H1 (cell line): Measurements from ENCODE around the gene TNNT3. TPM values are rescaled to one million over a fixed set of nuclear protein-coding genes. Genes with fewer than 3 reads are reported as not detected.

Source experiments
- ASH2L ChIP-seq: fragments of 200-600, 300-600 bp; sonication (generic); IDR thresholded peaks from one replicate; pipeline ENCODE4 v1.7.1; 2017; ENCODE audit warnings: low read length
- CHD1 ChIP-seq: IDR thresholded peaks from 2 replicates; pipeline ENCODE4 v1.6.1; 2012; ENCODE audit warnings: low read depth, low read length, improper control_type of control experiment
- CREB1 ChIP-seq: IDR thresholded peaks from 2 replicates; pipeline ENCODE4 v1.6.1; 2012; ENCODE audit warnings: inconsistent platforms
- MAFK ChIP-seq: IDR thresholded peaks from 2 replicates; pipeline ENCODE4 v1.6.1; 2012; ENCODE audit warnings: low read depth, mild to moderate bottlenecking, improper control_type of control experiment, low read length
- RAD21 ChIP-seq, 2 experiments: IDR thresholded peaks in 1 of 2; conservative IDR thresholded peaks in 1 of 2; 2 replicates each; pipeline ENCODE4 v1.6.1; 2011; ENCODE audit warnings: low read depth in 2 of 2, low read length in 2 of 2, improper control_type of control experiment in 1 of 2, inconsistent platforms in 1 of 2, mild to moderate bottlenecking in 1 of 2, moderate library complexity in 1 of 2
- TEAD4 ChIP-seq: IDR thresholded peaks from 2 replicates; pipeline ENCODE4 v1.6.1; 2012; ENCODE audit warnings: low read depth, low read length, inconsistent platforms, mixed read lengths
- polyA plus RNA-seq, 7 experiments: library from polyadenylated mRNA; depleted of rRNA in 3 of 7; stranded (reverse) in 5 of 7; unstranded in 2 of 7; fragments of >200 nt in 5 of 7; fragments of 200-250 nt in 2 of 7; gene quantifications; 1 replicate in 5 of 7; 2 replicates in 1 of 7; 4 replicates in 1 of 7; pipeline versions ENCODE4 v1.2.1 to v1.2.3, GENCODE V29; 2011 to 2013; ENCODE audit warnings: missing spikeins in 2 of 7, mixed read lengths in 2 of 7
- total RNA-seq: library from RNA; stranded (reverse); fragmentation: NEBNext Ultra II Directional; extraction: Animal tissue kit (Norgen Biotek cat#: 25700); gene quantifications from 2 replicates; pipeline ENCODE4 v1.2.1, GENCODE V29; 2021
- TF ChIP-seq, protein P1 (sequence below): fragments of 300-600 bp; sonication (generic); IDR thresholded peaks from 2 replicates; pipeline ENCODE4 v1.7.1; 2012; ENCODE audit warnings: low read length, moderate library complexity, mild to moderate bottlenecking, inconsistent platforms; ENCODE audit not compliant: insufficient replicate concordance
- TF ChIP-seq, protein P2 (sequence below): IDR thresholded peaks from 2 replicates; pipeline ENCODE4 v1.6.1; 2012; ENCODE audit warnings: inconsistent platforms

TNNT3 gene
- total and polyA plus RNA-seq, 2 of the 8 experiments (the other 6 are each of a cell fraction or from before 2014, with no cell fraction given) = not detected

DNA sequence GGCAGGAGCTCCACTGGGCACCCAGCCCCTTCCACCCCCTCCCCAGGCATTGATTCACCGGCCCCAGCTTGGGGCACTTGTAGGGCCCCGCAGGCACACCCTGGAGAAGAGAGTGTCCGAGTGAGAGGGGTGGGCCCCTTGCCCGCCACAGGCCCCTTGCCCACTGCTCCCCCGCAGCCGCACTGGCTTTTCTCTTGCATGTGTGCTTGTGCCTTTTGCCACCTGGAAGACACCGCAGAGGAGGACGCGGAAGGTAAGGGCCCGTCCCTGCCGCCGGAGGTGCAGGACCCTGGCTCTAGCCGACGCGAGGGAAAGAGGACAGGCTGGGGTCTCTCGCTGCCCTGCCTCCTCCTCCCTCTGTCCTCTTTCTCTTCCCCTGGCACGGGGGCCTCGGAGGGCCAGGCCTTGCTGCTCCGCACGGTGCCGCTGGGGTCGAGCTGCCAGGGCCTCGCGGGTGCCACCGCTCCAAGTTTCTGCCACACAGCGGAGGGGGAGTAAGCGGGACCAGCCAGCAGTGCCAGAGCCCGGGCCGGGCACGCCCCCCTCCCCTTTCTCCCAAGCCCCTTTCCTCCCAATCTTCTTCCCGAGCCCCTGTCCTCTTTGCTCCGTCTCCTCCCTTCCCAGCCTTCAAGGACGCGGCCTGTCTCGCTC is 9.5 kb downstream of the TNNT3 start (continued):
- TF ChIP-seq, protein P1, sequence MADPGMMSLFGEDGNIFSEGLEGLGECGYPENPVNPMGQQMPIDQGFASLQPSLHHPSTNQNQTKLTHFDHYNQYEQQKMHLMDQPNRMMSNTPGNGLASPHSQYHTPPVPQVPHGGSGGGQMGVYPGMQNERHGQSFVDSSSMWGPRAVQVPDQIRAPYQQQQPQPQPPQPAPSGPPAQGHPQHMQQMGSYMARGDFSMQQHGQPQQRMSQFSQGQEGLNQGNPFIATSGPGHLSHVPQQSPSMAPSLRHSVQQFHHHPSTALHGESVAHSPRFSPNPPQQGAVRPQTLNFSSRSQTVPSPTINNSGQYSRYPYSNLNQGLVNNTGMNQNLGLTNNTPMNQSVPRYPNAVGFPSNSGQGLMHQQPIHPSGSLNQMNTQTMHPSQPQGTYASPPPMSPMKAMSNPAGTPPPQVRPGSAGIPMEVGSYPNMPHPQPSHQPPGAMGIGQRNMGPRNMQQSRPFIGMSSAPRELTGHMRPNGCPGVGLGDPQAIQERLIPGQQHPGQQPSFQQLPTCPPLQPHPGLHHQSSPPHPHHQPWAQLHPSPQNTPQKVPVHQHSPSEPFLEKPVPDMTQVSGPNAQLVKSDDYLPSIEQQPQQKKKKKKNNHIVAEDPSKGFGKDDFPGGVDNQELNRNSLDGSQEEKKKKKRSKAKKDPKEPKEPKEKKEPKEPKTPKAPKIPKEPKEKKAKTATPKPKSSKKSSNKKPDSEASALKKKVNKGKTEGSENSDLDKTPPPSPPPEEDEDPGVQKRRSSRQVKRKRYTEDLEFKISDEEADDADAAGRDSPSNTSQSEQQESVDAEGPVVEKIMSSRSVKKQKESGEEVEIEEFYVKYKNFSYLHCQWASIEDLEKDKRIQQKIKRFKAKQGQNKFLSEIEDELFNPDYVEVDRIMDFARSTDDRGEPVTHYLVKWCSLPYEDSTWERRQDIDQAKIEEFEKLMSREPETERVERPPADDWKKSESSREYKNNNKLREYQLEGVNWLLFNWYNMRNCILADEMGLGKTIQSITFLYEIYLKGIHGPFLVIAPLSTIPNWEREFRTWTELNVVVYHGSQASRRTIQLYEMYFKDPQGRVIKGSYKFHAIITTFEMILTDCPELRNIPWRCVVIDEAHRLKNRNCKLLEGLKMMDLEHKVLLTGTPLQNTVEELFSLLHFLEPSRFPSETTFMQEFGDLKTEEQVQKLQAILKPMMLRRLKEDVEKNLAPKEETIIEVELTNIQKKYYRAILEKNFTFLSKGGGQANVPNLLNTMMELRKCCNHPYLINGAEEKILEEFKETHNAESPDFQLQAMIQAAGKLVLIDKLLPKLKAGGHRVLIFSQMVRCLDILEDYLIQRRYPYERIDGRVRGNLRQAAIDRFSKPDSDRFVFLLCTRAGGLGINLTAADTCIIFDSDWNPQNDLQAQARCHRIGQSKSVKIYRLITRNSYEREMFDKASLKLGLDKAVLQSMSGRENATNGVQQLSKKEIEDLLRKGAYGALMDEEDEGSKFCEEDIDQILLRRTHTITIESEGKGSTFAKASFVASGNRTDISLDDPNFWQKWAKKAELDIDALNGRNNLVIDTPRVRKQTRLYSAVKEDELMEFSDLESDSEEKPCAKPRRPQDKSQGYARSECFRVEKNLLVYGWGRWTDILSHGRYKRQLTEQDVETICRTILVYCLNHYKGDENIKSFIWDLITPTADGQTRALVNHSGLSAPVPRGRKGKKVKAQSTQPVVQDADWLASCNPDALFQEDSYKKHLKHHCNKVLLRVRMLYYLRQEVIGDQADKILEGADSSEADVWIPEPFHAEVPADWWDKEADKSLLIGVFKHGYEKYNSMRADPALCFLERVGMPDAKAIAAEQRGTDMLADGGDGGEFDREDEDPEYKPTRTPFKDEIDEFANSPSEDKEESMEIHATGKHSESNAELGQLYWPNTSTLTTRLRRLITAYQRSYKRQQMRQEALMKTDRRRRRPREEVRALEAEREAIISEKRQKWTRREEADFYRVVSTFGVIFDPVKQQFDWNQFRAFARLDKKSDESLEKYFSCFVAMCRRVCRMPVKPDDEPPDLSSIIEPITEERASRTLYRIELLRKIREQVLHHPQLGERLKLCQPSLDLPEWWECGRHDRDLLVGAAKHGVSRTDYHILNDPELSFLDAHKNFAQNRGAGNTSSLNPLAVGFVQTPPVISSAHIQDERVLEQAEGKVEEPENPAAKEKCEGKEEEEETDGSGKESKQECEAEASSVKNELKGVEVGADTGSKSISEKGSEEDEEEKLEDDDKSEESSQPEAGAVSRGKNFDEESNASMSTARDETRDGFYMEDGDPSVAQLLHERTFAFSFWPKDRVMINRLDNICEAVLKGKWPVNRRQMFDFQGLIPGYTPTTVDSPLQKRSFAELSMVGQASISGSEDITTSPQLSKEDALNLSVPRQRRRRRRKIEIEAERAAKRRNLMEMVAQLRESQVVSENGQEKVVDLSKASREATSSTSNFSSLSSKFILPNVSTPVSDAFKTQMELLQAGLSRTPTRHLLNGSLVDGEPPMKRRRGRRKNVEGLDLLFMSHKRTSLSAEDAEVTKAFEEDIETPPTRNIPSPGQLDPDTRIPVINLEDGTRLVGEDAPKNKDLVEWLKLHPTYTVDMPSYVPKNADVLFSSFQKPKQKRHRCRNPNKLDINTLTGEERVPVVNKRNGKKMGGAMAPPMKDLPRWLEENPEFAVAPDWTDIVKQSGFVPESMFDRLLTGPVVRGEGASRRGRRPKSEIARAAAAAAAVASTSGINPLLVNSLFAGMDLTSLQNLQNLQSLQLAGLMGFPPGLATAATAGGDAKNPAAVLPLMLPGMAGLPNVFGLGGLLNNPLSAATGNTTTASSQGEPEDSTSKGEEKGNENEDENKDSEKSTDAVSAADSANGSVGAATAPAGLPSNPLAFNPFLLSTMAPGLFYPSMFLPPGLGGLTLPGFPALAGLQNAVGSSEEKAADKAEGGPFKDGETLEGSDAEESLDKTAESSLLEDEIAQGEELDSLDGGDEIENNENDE = no peak
- TF ChIP-seq CHD1 (no peak), CREB1 (no peak), TEAD4 (no peak), MAFK (no peak), RAD21 (IDR thresholded peaks at IDR 0.05 in 1 of 2, conservative IDR thresholded peaks at IDR 0.05 in 1 of 2; ENCODE audit: low read depth in 2 of 2, low read length in 2 of 2) (no peak), ASH2L (no peak)
- TF ChIP-seq, protein P2, sequence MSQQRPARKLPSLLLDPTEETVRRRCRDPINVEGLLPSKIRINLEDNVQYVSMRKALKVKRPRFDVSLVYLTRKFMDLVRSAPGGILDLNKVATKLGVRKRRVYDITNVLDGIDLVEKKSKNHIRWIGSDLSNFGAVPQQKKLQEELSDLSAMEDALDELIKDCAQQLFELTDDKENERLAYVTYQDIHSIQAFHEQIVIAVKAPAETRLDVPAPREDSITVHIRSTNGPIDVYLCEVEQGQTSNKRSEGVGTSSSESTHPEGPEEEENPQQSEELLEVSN = no peak
